Hematopoietic multipotent progenitor cell treated with erythropoietin and hydrocortisone succinate and interleukin-3 and kit ligand, for 15 days (in vitro differentiated cells): Measurements from ENCODE around the gene LGALS8.

ENCODE experiments used
- DNase-seq: peaks from one replicate; pipeline ENCODE4 v3.0.0-alpha.2; 2015; ENCODE audit warnings: low spot score

LGALS8 gene

DNA sequence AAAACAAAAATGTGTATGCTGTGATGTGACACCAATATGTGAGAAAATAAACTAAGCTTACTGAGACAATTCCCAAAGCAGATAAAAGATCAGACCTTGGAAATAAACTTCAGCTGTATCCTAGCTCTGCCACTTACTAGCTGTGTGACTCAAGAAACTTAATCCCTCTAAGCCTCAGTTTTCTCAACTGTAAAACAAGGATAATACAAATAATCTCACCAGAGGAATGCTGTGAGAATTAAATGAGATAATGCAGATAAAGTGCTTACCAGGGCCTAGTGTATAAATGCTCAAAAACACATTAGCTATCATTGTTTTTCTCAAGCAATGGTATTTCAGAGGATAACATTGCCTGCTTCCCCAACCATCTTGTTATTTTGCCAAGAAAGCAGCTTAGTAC lies 78.4 kb downstream of the LGALS8 start:
- DNase-seq, result no peak
